A549 treated with CORT108297 at 1 μM for 4 hours (cell line): Measurements from ENCODE around the gene ANKRD20A1. TPM values are rescaled to one million over a fixed set of nuclear protein-coding genes. Genes with fewer than 3 reads are reported as not detected.

Experiments used
- total RNA-seq: library from RNA; stranded (reverse); fragments of 200-300 nt; extraction: Qiagen RNA extraction; gene quantifications from 5 replicates; pipeline ENCODE4 v1.2.3, GENCODE V29; 2022

The ANKRD20A1 gene
- total RNA-seq: 0.75 to 1.2 TPM (median 1.1 TPM) in 5 replicates

DNA sequence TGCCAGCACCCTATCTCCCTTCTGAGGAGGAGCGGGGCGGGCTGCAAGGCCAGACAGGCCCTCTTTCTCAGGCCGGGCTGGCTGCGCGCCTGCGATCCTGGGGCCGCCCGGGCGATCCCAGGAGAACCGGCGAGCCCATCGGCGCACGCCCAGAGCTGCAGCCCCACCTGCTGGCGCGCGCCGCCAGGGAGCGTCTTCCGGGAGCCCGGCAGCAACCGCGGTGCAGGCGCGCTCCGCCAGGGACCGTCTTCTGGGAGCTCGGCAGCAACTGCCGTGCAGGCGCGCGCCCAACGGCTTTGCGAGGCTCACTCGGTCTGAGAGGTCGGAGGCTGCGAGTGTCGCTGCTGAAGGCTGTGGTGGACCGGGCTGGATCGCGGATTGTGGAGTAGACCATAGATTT lies at the start of gene ANKRD20A1:
Gene ANKRD20A1, plus strand, starts transcription at position 61 of the 400 bp plus-strand sequence. CDS start 496 bp downstream, outside the sequence.

